H1 (cell line): ENCODE data around the gene SUMF2. TPM values are rescaled to one million over a fixed set of nuclear protein-coding genes. Genes with fewer than 3 reads are reported as not detected.

Experiments
- CTCF ChIA-PET: fragments of 300-600 bp; sonication (Branson Sonifier 250); formaldehyde crosslinking; loops from one replicate; lab custom pipeline; 2021; ENCODE audit not compliant: partially characterized antibody; lab: Charles Lee
- POLR2A ChIA-PET: fragments of 300-600 bp; sonication (Branson Sonifier 250); formaldehyde crosslinking; loops from one replicate; lab custom pipeline; 2021; ENCODE audit warnings: inconsistent platforms; ENCODE audit not compliant: partially characterized antibody; lab: Charles Lee
- DNase-seq, 2 experiments: peaks; one replicate each; pipeline versions ENCODE4 v3.0.0 to v3.0.0-alpha.2; 2010 to 2022; ENCODE audit warnings: low spot score in 2 of 2, low read depth in 1 of 2, mixed read lengths in 1 of 2
- FAIRE-seq: peaks from 2 replicates; lab custom pipeline; 2011; peaks lifted over from hg19 to GRCh38; lab: Jason Lieb, UNC
- H2AFZ ChIP-seq: 2 replicates; pipeline ENCODE4 v1.8.1; 2012; ENCODE audit warnings: low read length, inconsistent platforms
- H2AK5ac ChIP-seq: 2 replicates; pipeline ENCODE4 v1.6.1; 2013; ENCODE audit warnings: low read depth, low read length
- H2BK120ac ChIP-seq: replicated peaks from 2 replicates; pipeline ENCODE3; 2013; ENCODE audit warnings: low read depth, low read length, inconsistent platforms
- H2BK12ac ChIP-seq: 2 replicates; pipeline ENCODE4 v1.6.1; 2013; ENCODE audit warnings: low read depth, low read length
- H2BK15ac ChIP-seq: 2 replicates; pipeline ENCODE4 v1.6.1; 2013; ENCODE audit warnings: low read length
- H2BK20ac ChIP-seq: 2 replicates; pipeline ENCODE4 v1.6.1; 2013; ENCODE audit warnings: low read length
- H2BK5ac ChIP-seq: 2 replicates; pipeline ENCODE4 v1.6.1; 2013; ENCODE audit warnings: low read depth, low read length
- H3K14ac ChIP-seq: 2 replicates; pipeline ENCODE4 v1.6.1; 2013; ENCODE audit warnings: inconsistent platforms; ENCODE audit not compliant: insufficient read length
- H3K18ac ChIP-seq: 2 replicates; pipeline ENCODE4 v1.6.1; 2013; ENCODE audit warnings: low read length; ENCODE audit errors: extremely low read depth
- H3K23ac ChIP-seq: 2 replicates; pipeline ENCODE4 v1.6.1; 2013; ENCODE audit warnings: inconsistent platforms; ENCODE audit not compliant: insufficient read length
- H3K23me2 ChIP-seq: 2 replicates; pipeline ENCODE4 v1.6.1; 2013; ENCODE audit warnings: low read depth, low read length
- H3K27ac ChIP-seq: 2 replicates; pipeline ENCODE4 v1.6.1; 2011; ENCODE audit warnings: low read depth, low read length, inconsistent platforms
- H3K27me3 ChIP-seq, 4 experiments: replicated peaks in 1 of 4; 1 replicate in 1 of 4; 2 replicates in 3 of 4; pipeline versions ENCODE4 v1.6.1 to v1.8.1; 2011 to 2013; ENCODE audit warnings: low read length in 3 of 4, mild to moderate bottlenecking in 3 of 4, inconsistent platforms in 2 of 4, mixed read lengths in 2 of 4, moderate library complexity in 1 of 4; ENCODE audit not compliant: control insufficient read depth in 3 of 4, insufficient read depth in 3 of 4; ENCODE audit errors: extremely low read depth in 1 of 4
- H3K36me3 ChIP-seq, 4 experiments: 2 replicates each; pipeline versions ENCODE4 v1.6.1 to v1.8.1; 2011 to 2013; ENCODE audit warnings: mild to moderate bottlenecking in 4 of 4, low read length in 3 of 4, moderate library complexity in 2 of 4, control low read depth in 1 of 4, inconsistent platforms in 1 of 4; ENCODE audit not compliant: insufficient read depth in 4 of 4, control insufficient read depth in 2 of 4
- H3K4ac ChIP-seq: replicated peaks from 2 replicates; pipeline ENCODE3; 2013; ENCODE audit warnings: low read length, low read depth, mixed read lengths, inconsistent platforms; ENCODE audit not compliant: insufficient read length
- H3K4me1 ChIP-seq, 4 experiments: replicated peaks in 1 of 4; 1 replicate in 1 of 4; 2 replicates in 3 of 4; pipeline versions ENCODE4 v1.6.1 to v1.8.1; 2011 to 2013; ENCODE audit warnings: low read length in 3 of 4, inconsistent platforms in 2 of 4, mixed read lengths in 1 of 4; ENCODE audit not compliant: insufficient read depth in 4 of 4, control insufficient read depth in 3 of 4
- H3K4me2 ChIP-seq, 2 experiments: 2 replicates each; pipeline versions ENCODE4 v1.6.1 to v1.8.1; 2011 to 2013; ENCODE audit warnings: low read depth in 2 of 2, low read length in 2 of 2, control low read depth in 1 of 2, inconsistent platforms in 1 of 2, mild to moderate bottlenecking in 1 of 2; ENCODE audit not compliant: insufficient read depth in 1 of 2
- H3K4me3 ChIP-seq, 4 experiments: fragments of 200-600, 300-600 bp in 1 of 4; sonication (generic), shearing (Covaris generic), sonication (Bioruptor Twin) in 1 of 4; 2 replicates each; pipeline versions ENCODE4 v1.5.1 to v1.8.1; 2011 to 2016; ENCODE audit warnings: low read length in 4 of 4, low read depth in 3 of 4, control low read depth in 2 of 4, inconsistent platforms in 2 of 4, mild to moderate bottlenecking in 2 of 4, mixed read lengths in 1 of 4, moderate library complexity in 1 of 4; ENCODE audit not compliant: insufficient read depth in 2 of 4; ENCODE audit errors: extremely low read depth in 1 of 4
- H3K56ac ChIP-seq: replicated peaks from 2 replicates; pipeline ENCODE3; 2013; ENCODE audit warnings: low read depth, mild to moderate bottlenecking, mixed read lengths, low read length, inconsistent platforms; ENCODE audit not compliant: insufficient read length
- H3K79me1 ChIP-seq: 2 replicates; pipeline ENCODE4 v1.6.1; 2013; ENCODE audit warnings: low read depth, low read length, control low read depth
- H3K79me2 ChIP-seq, 2 experiments: 2 replicates each; pipeline versions ENCODE4 v1.6.1 to v1.8.1; 2012 to 2013; ENCODE audit warnings: low read length in 2 of 2, mild to moderate bottlenecking in 2 of 2, inconsistent platforms in 1 of 2; ENCODE audit not compliant: insufficient read depth in 2 of 2, control insufficient read depth in 1 of 2
- H3K9ac ChIP-seq, 4 experiments: replicated peaks in 1 of 4; 1 replicate in 1 of 4; 2 replicates in 3 of 4; pipeline versions ENCODE4 v1.6.1 to v1.8.1; 2011 to 2013; ENCODE audit warnings: low read depth in 3 of 4, low read length in 3 of 4, control low read depth in 2 of 4, mild to moderate bottlenecking in 2 of 4, moderate library complexity in 2 of 4, inconsistent platforms in 1 of 4; ENCODE audit errors: extremely low read depth in 1 of 4
- H3K9me3 ChIP-seq, 2 experiments: 2 replicates each; pipeline versions ENCODE4 v1.6.1 to v1.8.1; 2012 to 2013; ENCODE audit warnings: mild to moderate bottlenecking in 2 of 2, moderate library complexity in 2 of 2, control low read depth in 1 of 2, inconsistent platforms in 1 of 2, low read depth in 1 of 2, low read length in 1 of 2, mixed read lengths in 1 of 2; ENCODE audit not compliant: insufficient read depth in 2 of 2
- H4K20me1 ChIP-seq, 2 experiments: replicated peaks in 1 of 2; 2 replicates each; pipeline versions ENCODE3 to v1.8.1; 2011 to 2013; ENCODE audit warnings: inconsistent platforms in 2 of 2, low read length in 2 of 2, mild to moderate bottlenecking in 1 of 2; ENCODE audit not compliant: insufficient read depth in 2 of 2, control insufficient read depth in 1 of 2
- H4K5ac ChIP-seq: 2 replicates; pipeline ENCODE4 v1.6.1; 2013; ENCODE audit warnings: low read length, low read depth, mixed read lengths, inconsistent platforms; ENCODE audit not compliant: insufficient read length
- H4K8ac ChIP-seq: 2 replicates; pipeline ENCODE4 v1.8.0; 2013; ENCODE audit warnings: mild to moderate bottlenecking, moderate library complexity, low read length, inconsistent platforms; ENCODE audit not compliant: insufficient read depth; ENCODE audit errors: extremely low read depth
- H4K91ac ChIP-seq: replicated peaks from 2 replicates; pipeline ENCODE3; 2013; ENCODE audit warnings: low read length, mixed read lengths, inconsistent platforms; ENCODE audit not compliant: insufficient read length
- ASH2L ChIP-seq: fragments of 200-600, 300-600 bp; sonication (generic); IDR thresholded peaks from one replicate; pipeline ENCODE4 v1.7.1; 2017; ENCODE audit warnings: low read length
- BCL11A ChIP-seq, 2 experiments: IDR thresholded peaks; one replicate each; pipeline ENCODE4 v1.6.1; 2011; ENCODE audit warnings: low read depth in 2 of 2, low read length in 2 of 2, mild to moderate bottlenecking in 2 of 2
- JUN ChIP-seq: IDR thresholded peaks from 2 replicates; pipeline ENCODE4 v1.6.1; 2011; ENCODE audit warnings: low read depth, mild to moderate bottlenecking, improper control_type of control experiment, low read length
- KDM5A ChIP-seq: fragments of 200-600 bp; IDR thresholded peaks from 2 replicates; pipeline ENCODE4 v1.7.1; 2012; ENCODE audit warnings: mild to moderate bottlenecking, low read length, inconsistent platforms, mixed read lengths
- MAFK ChIP-seq: IDR thresholded peaks from 2 replicates; pipeline ENCODE4 v1.6.1; 2012; ENCODE audit warnings: low read depth, mild to moderate bottlenecking, improper control_type of control experiment, low read length
- NANOG ChIP-seq: IDR thresholded peaks from 2 replicates; pipeline ENCODE4 v1.6.1; 2011; ENCODE audit warnings: low read length, low read depth, mild to moderate bottlenecking, inconsistent platforms; ENCODE audit not compliant: insufficient read depth, poor library complexity, severe bottlenecking
- POU5F1 ChIP-seq: IDR thresholded peaks from 2 replicates; pipeline ENCODE4 v1.6.1; 2011; ENCODE audit warnings: low read depth, mild to moderate bottlenecking, low read length, moderate library complexity
- RXRA ChIP-seq: IDR thresholded peaks from 2 replicates; pipeline ENCODE4 v1.6.1; 2011; ENCODE audit warnings: low read depth, mild to moderate bottlenecking, low read length, moderate library complexity; ENCODE audit not compliant: insufficient read depth
- SRF ChIP-seq: IDR thresholded peaks from 2 replicates; pipeline ENCODE4 v1.6.1; 2011; ENCODE audit warnings: mild to moderate bottlenecking, low read depth, low read length, moderate library complexity
- WGBS, 2 experiments: shearing (Covaris generic) in 1 of 2; methylation state at CpG; one replicate each; pipeline versions ENCODE4 v1.1.6 to v1.1.7; 2013 to 2015; ENCODE audit warnings: low lambda C conversion rate in 2 of 2, mixed read lengths in 2 of 2, inconsistent platforms in 1 of 2, low coverage in 1 of 2, missing lambda C conversion rate in 1 of 2; ENCODE audit not compliant: insufficient replicate concordance in 2 of 2, insufficient coverage in 1 of 2, insufficient read length in 1 of 2; ENCODE audit errors: extremely low coverage in 1 of 2, missing lambda C conversion rate in 1 of 2; 5-methylcytosine and 5-hydroxymethylcytosine counted together
- polyA plus RNA-seq, 7 experiments: library from polyadenylated mRNA; depleted of rRNA in 3 of 7; stranded (reverse) in 5 of 7; unstranded in 2 of 7; fragments of >200 nt in 5 of 7; fragments of 200-250 nt in 2 of 7; gene quantifications; 1 replicate in 5 of 7; 2 replicates in 1 of 7; 4 replicates in 1 of 7; pipeline versions ENCODE4 v1.2.1 to v1.2.3, GENCODE V29; 2011 to 2013; ENCODE audit warnings: missing spikeins in 2 of 7, mixed read lengths in 2 of 7
- total RNA-seq: library from RNA; stranded (reverse); fragmentation: NEBNext Ultra II Directional; extraction: Animal tissue kit (Norgen Biotek cat#: 25700); gene quantifications from 2 replicates; pipeline ENCODE4 v1.2.1, GENCODE V29; 2021
- TF ChIP-seq, protein P1 (sequence below), 3 experiments: IDR thresholded peaks; 1 replicate in 2 of 3; 2 replicates in 1 of 3; pipeline versions ENCODE4 v1.5.1 to v1.6.1; 2011; ENCODE audit warnings: low read length in 3 of 3, mild to moderate bottlenecking in 3 of 3, inconsistent platforms in 2 of 3, low read depth in 1 of 3, moderate library complexity in 1 of 3; ENCODE audit not compliant: insufficient read depth in 1 of 3; ENCODE audit errors: control extremely low read depth in 1 of 3

SUMF2 gene
- total and polyA plus RNA-seq, 2 of the 8 experiments (the other 6 are each of a cell fraction or from before 2014, with no cell fraction given), result 39.8 to 59.2 TPM

GRCh38 chr7:56081626-56082340, 17.7 kb downstream of the SUMF2 start:
- Histone ChIP-seq H4K5ac (no peak overlapping the region), H3K9ac (no peak overlapping the region), H3K27me3 (no peaks in the 10 kb centered on the region), H2BK12ac (no peak overlapping the region), H3K56ac (no peak overlapping the region), H3K4me1 (no peaks in the 10 kb centered on the region), H3K79me1 (no peaks in the 10 kb centered on the region), H3K23ac (no peak overlapping the region), H2BK120ac (no peak overlapping the region), H4K8ac (peak overlapping the region; percentile 25; the same call in 1 of the 2 replicates), H3K14ac (no peak overlapping the region), H4K20me1 (peaks cover 0 to 2% of the 10 kb centered on the region in 2 experiments), H2BK20ac (no peak overlapping the region), H2BK5ac (no peak overlapping the region), H3K4me2 (no peak overlapping the region), H3K36me3 (peaks cover 0 to 19% (median 5%) of the 10 kb centered on the region in 4 experiments; a peak in 7 of 8 replicates), H4K91ac (no peak overlapping the region), H2AK5ac (no peak overlapping the region), H3K4ac (no peak overlapping the region), H3K9me3 (no peaks in the 10 kb centered on the region), H2BK15ac (no peak overlapping the region), H3K23me2 (no peaks in the 10 kb centered on the region), H2AFZ (no peak overlapping the region), H3K4me3 (no peak overlapping the region), H3K79me2 (no peaks in the 10 kb centered on the region), H3K27ac (no peak overlapping the region), H3K18ac (no peak overlapping the region)
- DNase-seq (no peak), FAIRE-seq (no peak)
- ChIA-PET POLR2A (interaction anchor here (1.3 to 3.6 kb wide), 3 partner anchors 11 to 72 kb away, joined by 4 to 18 read pairs (median 5); partner anchors contain the start of gene PHKG1), CTCF (no interaction called here)
- WGBS, 2 experiments, result 89% methylated on average over 21 of the region's 29 CpGs; no CpG with 5 or more reads in 1 of the 2 experiments
- TF ChIP-seq RXRA (no peak), JUN (no peak), MAFK (no peak), BCL11A (IDR thresholded peaks at IDR 0.05; ENCODE audit: low read depth in 2 of 2, low read length in 2 of 2) (no peak), SRF (no peak), ASH2L (no peak), POU5F1 (no peak), KDM5A (no peak), NANOG (no peak)
- TF ChIP-seq, protein P1, sequence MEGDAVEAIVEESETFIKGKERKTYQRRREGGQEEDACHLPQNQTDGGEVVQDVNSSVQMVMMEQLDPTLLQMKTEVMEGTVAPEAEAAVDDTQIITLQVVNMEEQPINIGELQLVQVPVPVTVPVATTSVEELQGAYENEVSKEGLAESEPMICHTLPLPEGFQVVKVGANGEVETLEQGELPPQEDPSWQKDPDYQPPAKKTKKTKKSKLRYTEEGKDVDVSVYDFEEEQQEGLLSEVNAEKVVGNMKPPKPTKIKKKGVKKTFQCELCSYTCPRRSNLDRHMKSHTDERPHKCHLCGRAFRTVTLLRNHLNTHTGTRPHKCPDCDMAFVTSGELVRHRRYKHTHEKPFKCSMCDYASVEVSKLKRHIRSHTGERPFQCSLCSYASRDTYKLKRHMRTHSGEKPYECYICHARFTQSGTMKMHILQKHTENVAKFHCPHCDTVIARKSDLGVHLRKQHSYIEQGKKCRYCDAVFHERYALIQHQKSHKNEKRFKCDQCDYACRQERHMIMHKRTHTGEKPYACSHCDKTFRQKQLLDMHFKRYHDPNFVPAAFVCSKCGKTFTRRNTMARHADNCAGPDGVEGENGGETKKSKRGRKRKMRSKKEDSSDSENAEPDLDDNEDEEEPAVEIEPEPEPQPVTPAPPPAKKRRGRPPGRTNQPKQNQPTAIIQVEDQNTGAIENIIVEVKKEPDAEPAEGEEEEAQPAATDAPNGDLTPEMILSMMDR (IDR thresholded peaks at IDR 0.05; ENCODE audit: control extremely low read depth in 1 of 3, insufficient read depth in 1 of 3, low read depth in 1 of 3, low read length in 3 of 3), result no peak
